CD4-positive, alpha-beta T cell treated with Interferon gamma for 1 hour (primary cell): ENCODE data around the gene CHCHD2.
A peak's percentile ranks its signal among the peaks of the same experiment; 100 is the strongest.
"Not testable (repeated sequence)": the region's sequence is repeated elsewhere in the genome, so short reads cannot be mapped to it uniquely, and the experiment has no call there.

Experiments used
- DNase-seq: peaks from one replicate; pipeline ENCODE4 v3.0.0-alpha.2; 2020

Gene CHCHD2

GRCh38 chr7:56081626-56082340 is 24.5 kb downstream of the CHCHD2 start:
- no peak for DNase-seq

GRCh38 chr7:56080726-56081435 is 25.4 kb downstream of the CHCHD2 start:
- not testable (repeated sequence) for DNase-seq

DNA sequence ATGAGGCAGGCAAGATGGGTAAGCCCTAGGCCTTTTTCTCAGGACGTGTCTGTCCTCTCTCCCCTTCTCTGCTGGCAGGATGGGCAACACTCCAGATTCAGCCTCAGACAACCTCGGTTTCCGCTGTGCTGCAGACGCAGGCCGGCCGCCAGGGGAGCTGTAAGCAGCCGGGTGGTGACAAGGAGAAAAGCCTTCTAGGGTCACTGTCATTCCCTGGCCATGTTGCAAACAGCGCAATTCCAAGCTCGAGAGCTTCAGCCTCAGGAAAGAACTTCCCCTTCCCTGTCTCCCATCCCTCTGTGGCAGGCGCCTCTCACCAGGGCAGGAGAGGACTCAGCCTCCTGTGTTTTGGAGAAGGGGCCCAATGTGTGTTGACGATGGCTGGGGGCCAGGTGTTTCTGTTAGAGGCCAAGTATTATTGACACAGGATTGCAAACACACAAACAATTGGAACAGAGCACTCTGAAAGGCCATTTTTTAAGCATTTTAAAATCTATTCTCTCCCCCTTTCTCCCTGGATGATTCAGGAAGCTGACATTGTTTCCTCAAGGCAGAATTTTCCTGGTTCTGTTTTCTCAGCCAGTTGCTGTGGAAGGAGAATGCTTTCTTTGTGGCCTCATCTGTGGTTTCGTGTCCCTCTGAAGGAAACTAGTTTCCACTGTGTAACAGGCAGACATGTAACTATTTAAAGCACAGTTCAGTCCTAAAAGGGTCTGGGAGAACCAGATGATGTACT is 26.7 kb downstream of the CHCHD2 start:
- DNase-seq = no peak

DNA sequence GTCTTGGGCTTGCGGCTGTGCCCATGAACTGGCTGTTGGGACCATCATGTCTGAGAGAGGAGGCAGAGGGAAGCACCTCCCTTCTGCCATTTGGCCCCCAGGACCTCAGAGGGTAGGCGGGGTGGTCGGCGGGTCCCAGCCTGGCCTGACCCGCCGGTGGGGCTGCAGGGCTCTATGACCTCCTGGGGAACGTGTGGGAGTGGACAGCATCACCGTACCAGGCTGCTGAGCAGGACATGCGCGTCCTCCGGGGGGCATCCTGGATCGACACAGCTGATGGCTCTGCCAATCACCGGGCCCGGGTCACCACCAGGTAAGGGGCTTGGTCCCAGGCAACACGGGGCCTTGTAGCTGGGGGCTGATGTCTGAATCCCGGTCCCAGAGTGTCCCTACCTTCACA is 28.1 kb downstream of the CHCHD2 start:
- no peak for DNase-seq

- DNase-seq = no peak
Observed at GRCh38 chr7:56077681-56078080, 28.6 kb downstream of the CHCHD2 start.

DNA sequence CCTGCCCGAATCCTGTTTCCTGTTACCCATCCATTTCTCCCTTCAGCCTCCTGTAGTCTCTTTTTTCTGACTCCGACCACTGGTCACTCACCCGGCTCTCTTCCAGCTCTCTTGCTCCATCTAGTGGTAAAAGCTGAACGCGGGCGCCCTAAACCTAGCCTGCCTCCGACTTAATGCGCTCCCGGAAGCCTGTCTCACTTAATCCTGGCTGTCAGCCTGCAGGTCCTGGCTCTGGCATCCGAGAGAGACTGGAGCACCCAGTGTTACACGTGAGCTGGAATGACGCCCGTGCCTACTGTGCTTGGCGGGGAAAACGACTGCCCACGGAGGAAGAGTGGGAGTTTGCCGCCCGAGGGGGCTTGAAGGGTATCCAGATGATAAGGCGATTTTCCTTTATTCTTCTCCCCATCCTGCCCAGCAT is 31.9 kb downstream of the CHCHD2 start:
- DNase-seq = peak; percentile 58

GRCh38 chr7:56066376-56066775 is 39.9 kb downstream of the CHCHD2 start:
- not testable (repeated sequence) for DNase-seq

DNA sequence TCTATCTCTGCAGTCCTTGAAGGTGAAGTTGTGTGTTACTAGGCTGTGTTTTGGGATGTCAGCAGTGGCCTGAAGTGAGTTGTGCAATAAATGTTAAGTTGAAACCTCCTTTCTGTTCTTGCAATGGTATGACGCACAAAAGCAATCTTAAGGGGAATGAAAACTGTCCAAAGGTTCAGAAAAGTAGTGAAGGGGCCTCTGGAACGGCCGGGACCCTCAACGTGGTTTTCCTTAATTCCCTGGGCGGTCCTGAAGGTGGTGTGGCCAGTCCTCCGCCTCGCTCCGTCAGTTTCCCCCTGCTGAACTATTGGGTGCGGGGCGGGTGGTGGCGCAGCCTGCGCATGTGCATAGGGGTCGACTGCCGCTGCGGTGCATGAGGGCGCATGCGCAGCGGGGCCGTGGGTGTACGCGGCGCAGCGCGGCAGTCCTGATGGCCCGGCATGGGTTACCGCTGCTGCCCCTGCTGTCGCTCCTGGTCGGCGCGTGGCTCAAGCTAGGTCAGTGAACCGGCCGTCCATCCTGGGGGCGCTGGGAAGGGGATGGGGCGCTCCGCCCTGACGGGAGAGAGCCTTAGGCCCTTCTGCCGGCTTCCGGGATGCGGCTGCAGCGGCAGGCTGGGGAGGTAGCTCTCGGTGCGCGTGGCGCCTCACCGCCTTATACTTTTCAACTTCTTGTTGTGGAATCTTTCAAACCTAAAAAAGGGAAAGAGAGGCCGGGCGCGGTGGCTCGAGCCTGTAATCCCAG is 42.2 kb downstream of the CHCHD2 start, which contains the start of gene SUMF2:
Gene SUMF2 (plus strand): TSS at position 405 of the 744 bp plus-strand sequence. CDS start 26 bp downstream, at position 431.
- DNase-seq = peak; percentile 89

DNA sequence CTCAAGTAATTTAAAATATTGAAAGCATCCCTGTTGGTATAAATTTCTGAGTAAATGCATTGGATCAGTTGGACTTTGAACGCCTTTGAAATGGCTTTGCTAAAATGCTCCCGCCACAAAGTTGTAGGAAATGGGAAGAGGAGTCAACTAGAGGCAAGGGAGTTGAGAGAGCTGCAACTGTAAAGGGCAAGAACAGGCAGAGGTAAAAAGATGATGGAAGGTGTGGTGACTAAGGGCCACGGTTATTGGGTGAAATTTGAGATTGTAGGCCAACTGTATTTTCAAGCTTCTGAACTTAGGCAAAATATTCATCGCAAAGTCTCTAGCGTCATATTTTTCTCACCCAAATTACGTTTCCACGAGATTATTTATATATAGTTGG is 42.8 kb downstream of the CHCHD2 start:
- no peak for DNase-seq

DNA sequence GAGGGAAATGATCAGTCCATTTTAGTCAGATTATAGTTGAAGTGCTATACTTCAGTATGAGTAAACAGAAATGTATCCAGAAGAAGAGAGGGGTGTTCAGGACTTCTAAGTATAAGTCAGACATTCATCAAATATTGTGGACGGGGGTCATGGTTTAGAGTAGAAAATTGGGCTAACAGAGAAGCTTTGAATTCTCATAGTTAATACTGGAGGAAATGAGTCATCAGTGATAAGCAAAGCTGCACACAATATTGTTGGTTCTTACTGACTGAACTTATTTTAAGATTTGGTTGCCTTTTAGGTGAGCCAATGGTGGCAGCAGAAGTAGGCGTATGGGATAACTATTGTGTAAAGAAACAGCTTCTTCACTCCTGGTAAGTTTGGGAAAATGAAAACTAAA is 43.9 kb downstream of the CHCHD2 start:
- no peak for DNase-seq

DNA sequence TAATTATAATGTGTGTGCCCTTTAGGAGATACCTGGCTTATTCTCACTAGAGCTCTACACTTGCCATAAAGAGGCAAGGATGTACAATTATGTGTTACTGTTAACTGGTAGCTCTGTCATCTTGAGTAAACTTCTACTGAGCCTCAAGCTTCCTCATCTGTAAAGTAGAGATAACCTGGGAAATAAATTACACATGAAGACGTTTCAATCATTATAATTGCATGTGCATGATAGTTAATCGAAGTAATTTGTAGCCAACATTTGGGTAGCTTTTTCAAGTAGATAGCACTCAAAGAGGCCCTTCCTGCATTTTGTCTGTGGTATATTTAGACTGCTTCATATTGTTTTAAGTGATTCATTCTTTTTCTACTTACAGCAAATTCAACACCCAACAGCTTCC is 52.3 kb downstream of the CHCHD2 start:
- no peak for DNase-seq

GRCh38 chr7:56053379-56053778 is 52.9 kb downstream of the CHCHD2 start:
- no peak for DNase-seq
